Liver (tissue), 9 donors: ENCODE measurements around the gene GUCY2F. TPM values are rescaled to one million over a fixed set of nuclear protein-coding genes. Genes with fewer than 3 reads are reported as not detected.

ENCODE experiments used
- DNase-seq: peaks from one replicate; pipeline ENCODE4 v3.0.0-alpha.2; 2017; ENCODE audit warnings: low spot score
- H3K27ac ChIP-seq, 2 donors: one replicate each; pipeline ENCODE4 v1.7.0; 2013; ENCODE audit warnings: inconsistent platforms in 2 of 2, low read length in 2 of 2, control low read depth in 1 of 2, low read depth in 1 of 2, mild to moderate bottlenecking in 1 of 2
- H3K27me3 ChIP-seq, 4 donors: one replicate each; pipeline versions ENCODE4 v1.6.1 to v1.7.0; 2013; ENCODE audit warnings: low read length in 3 of 4, inconsistent platforms in 1 of 4, mild to moderate bottlenecking in 1 of 4, moderate library complexity in 1 of 4; ENCODE audit not compliant: control insufficient read depth in 4 of 4, insufficient read depth in 4 of 4
- H3K36me3 ChIP-seq, 4 donors: one replicate each; pipeline versions ENCODE4 v1.6.1 to v1.7.0; 2013; ENCODE audit warnings: low read length in 3 of 4, mild to moderate bottlenecking in 3 of 4, low read depth in 1 of 4, moderate library complexity in 1 of 4; ENCODE audit not compliant: control insufficient read depth in 4 of 4, insufficient read depth in 3 of 4
- H3K4me1 ChIP-seq, 4 donors: one replicate each; pipeline versions ENCODE4 v1.6.1 to v1.7.0; 2013; ENCODE audit warnings: low read length in 3 of 4, mild to moderate bottlenecking in 3 of 4, moderate library complexity in 1 of 4; ENCODE audit not compliant: control insufficient read depth in 4 of 4, insufficient read depth in 4 of 4
- H3K4me3 ChIP-seq, 3 donors: one replicate each; pipeline versions ENCODE4 v1.6.1 to v1.7.0; 2013; ENCODE audit warnings: low read length in 3 of 3, control low read depth in 1 of 3, low read depth in 1 of 3, mild to moderate bottlenecking in 1 of 3
- H3K9ac ChIP-seq, 2 donors: one replicate each; pipeline ENCODE4 v1.7.0; 2013; ENCODE audit warnings: low read length in 2 of 2, mild to moderate bottlenecking in 2 of 2, moderate library complexity in 2 of 2, control low read depth in 1 of 2, low read depth in 1 of 2
- H3K9me3 ChIP-seq, 4 donors: one replicate each; pipeline versions ENCODE4 v1.6.1 to v1.7.0; 2013; ENCODE audit warnings: low read length in 3 of 4; ENCODE audit not compliant: control insufficient read depth in 4 of 4
- ATF3 ChIP-seq: IDR thresholded peaks from 2 replicates; pipeline ENCODE4 v1.6.1; 2016; ENCODE audit warnings: antibody characterized with exemption
- EGR1 ChIP-seq, 2 donors: IDR thresholded peaks; 2 replicates each; pipeline ENCODE4 v1.6.1; 2016 to 2018; ENCODE audit warnings: antibody characterized with exemption in 2 of 2, low read depth in 2 of 2
- FOXA1 ChIP-seq: IDR thresholded peaks from 2 replicates; pipeline ENCODE4 v1.6.1; 2016; ENCODE audit warnings: antibody characterized with exemption
- FOXA2 ChIP-seq: IDR thresholded peaks from 2 replicates; pipeline ENCODE4 v1.6.1; 2016; ENCODE audit warnings: antibody characterized with exemption
- GABPA ChIP-seq, 2 donors: IDR thresholded peaks in 1 of 2; conservative IDR thresholded peaks in 1 of 2; 2 replicates each; pipeline ENCODE4 v1.6.1; 2016; ENCODE audit warnings: antibody characterized with exemption in 2 of 2, mild to moderate bottlenecking in 1 of 2, moderate library complexity in 1 of 2
- HNF4A ChIP-seq, 2 donors: conservative IDR thresholded peaks; 2 replicates each; pipeline ENCODE4 v1.6.1; 2016; ENCODE audit warnings: antibody characterized with exemption in 2 of 2, mild to moderate bottlenecking in 2 of 2
- HNF4G ChIP-seq: IDR thresholded peaks from 2 replicates; pipeline ENCODE4 v1.6.1; 2016; ENCODE audit warnings: antibody characterized with exemption
- JUND ChIP-seq, 2 donors: IDR thresholded peaks; 2 replicates each; pipeline ENCODE4 v1.6.1; 2016; ENCODE audit warnings: antibody characterized with exemption in 2 of 2
- NR2F2 ChIP-seq: IDR thresholded peaks from 2 replicates; pipeline ENCODE4 v1.6.1; 2016; ENCODE audit warnings: antibody characterized with exemption
- RAD21 ChIP-seq, 2 donors: IDR thresholded peaks; 2 replicates each; pipeline ENCODE4 v1.6.1; 2016; ENCODE audit warnings: antibody characterized with exemption in 2 of 2, mild to moderate bottlenecking in 2 of 2
- RXRA ChIP-seq, 2 donors: IDR thresholded peaks; 2 replicates each; pipeline ENCODE4 v1.6.1; 2017 to 2018; ENCODE audit warnings: antibody characterized with exemption in 2 of 2, mild to moderate bottlenecking in 1 of 2
- SP1 ChIP-seq: IDR thresholded peaks from 2 replicates; pipeline ENCODE4 v1.6.1; 2018; ENCODE audit warnings: antibody characterized with exemption, mild to moderate bottlenecking
- TAF1 ChIP-seq: conservative IDR thresholded peaks from 2 replicates; pipeline ENCODE4 v1.6.1; 2016; ENCODE audit warnings: antibody characterized with exemption, mild to moderate bottlenecking
- YY1 ChIP-seq: IDR thresholded peaks from 2 replicates; pipeline ENCODE4 v1.6.1; 2016; ENCODE audit warnings: antibody characterized with exemption, mild to moderate bottlenecking
- ZBTB33 ChIP-seq: IDR thresholded peaks from 2 replicates; pipeline ENCODE4 v1.6.1; 2016; ENCODE audit warnings: antibody characterized with exemption
- WGBS: extraction: QIAGEN DNeasy Blood & Tissue Kit; methylation state at CpG from one replicate; pipeline ENCODE4 v1.1.7; 2013; 5-methylcytosine and 5-hydroxymethylcytosine counted together
- polyA plus RNA-seq, 2 donors: library from polyadenylated mRNA; stranded (reverse) in 1 of 2; unstranded in 1 of 2; fragments of 200-250 nt in 1 of 2; fragments of >200 nt in 1 of 2; fragmentation: Nextera tagmentation in 1 of 2; extraction: Ambion mirVana in 1 of 2; gene quantifications; one replicate each; pipeline versions ENCODE4 v1.2.1 to v1.2.3, GENCODE V29; 2013 to 2015
- total RNA-seq, 2 donors: library from RNA; depleted of rRNA; stranded (reverse); fragments of >200 nt; gene quantifications; one replicate each; pipeline ENCODE4 v1.2.3, GENCODE V29; 2014
- TF ChIP-seq, protein P1 (sequence below): fragments of 150-350 bp; IDR thresholded peaks from 2 replicates; pipeline ENCODE4 v1.5.1; 2017; ENCODE audit warnings: improper control_type of control experiment, low read depth, low read length; ENCODE audit not compliant: missing input control
- TF ChIP-seq, protein P2 (sequence below): IDR thresholded peaks from 2 replicates; pipeline ENCODE4 v1.6.1; 2016; ENCODE audit warnings: antibody characterized with exemption, mild to moderate bottlenecking
- donor health status: healthy.
- donor health status: healthy.
- donor health status: healthy.
- donor health status: healthy.
- donor health status: healthy.

Gene GUCY2F
- total and polyA plus RNA-seq, 4 donors, result under 0.01 TPM; not detected in 2

DNA sequence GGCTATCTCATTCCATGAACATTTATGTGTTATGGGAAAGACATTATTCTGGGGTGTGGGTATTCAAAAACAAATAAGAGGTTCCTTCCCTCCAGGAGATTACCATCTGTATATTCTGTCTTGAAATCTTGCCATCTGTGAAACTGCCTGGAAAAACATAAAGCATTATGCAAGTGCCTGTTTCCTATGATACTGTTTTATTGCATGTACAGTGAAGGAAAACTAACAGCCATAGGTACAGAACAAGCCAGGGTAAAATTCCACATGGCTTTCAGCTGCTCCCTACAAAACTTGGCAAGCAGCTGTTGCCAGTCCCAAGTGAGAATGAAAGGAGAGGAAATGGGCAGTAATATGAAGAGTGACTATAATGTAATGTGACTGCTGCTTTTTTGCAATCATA, 136.0 kb downstream of the GUCY2F start:
- Histone ChIP-seq H3K36me3 (no peaks in the 10 kb centered on the region), H3K4me1 (no peaks in the 10 kb centered on the region), H3K27me3 (peaks cover 0 to 2% (median 0%) of the 10 kb centered on the region in 4 donors), H3K9ac (no peak overlapping the region), H3K4me3 (no peak overlapping the region), H3K27ac (no peak overlapping the region), H3K9me3 (no peaks in the 10 kb centered on the region)
- DNase-seq, result no peak
- no peak for TF ChIP-seq HNF4A (conservative IDR thresholded peaks at IDR 0.05)
- TF ChIP-seq ZBTB33, result no peak

DNA sequence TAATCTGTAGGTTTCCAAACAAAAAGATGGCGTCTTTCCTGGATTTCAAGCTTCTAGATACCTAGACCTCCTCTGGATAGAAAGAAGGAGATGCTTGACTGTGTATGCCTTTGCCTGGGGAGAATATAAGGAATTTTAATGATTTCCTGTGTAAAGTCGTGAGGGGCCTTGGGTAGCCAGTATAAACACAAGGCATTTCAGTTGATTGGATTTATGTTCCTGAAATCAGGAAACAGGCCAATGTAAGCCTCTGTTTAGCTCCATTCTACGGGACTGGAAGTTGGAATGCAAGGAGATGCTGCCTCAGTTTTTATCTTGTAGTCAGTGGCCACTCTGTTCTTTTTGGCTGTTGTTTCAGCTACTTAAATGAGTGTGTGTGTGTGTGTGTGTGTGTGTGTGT, 137.2 kb downstream of the GUCY2F start:
- H3K9me3 ChIP-seq, result no peaks in the 10 kb centered on the region
- no peak overlapping the region for H3K27ac ChIP-seq
- no peak for DNase-seq
- no peaks in the 10 kb centered on the region for H3K4me1 ChIP-seq
- H3K9ac ChIP-seq, result no peak overlapping the region
- TF ChIP-seq EGR1 (IDR thresholded peaks at IDR 0.05; ENCODE audit: low read depth in 2 of 2) (no peak), SP1 (no peak), ZBTB33 (no peak), FOXA1 (no peak), JUND (IDR thresholded peaks at IDR 0.05) (no peak), RAD21 (IDR thresholded peaks at IDR 0.05) (no peak), YY1 (no peak), HNF4A (conservative IDR thresholded peaks at IDR 0.05) (no peak)
- peaks cover 0 to 2% (median 0%) of the 10 kb centered on the region in 4 donors for H3K27me3 ChIP-seq
- no peaks in the 10 kb centered on the region for H3K36me3 ChIP-seq
- no peak overlapping the region for H3K4me3 ChIP-seq
- WGBS, result 61% methylated on average over 3 of the region's 3 CpGs

- H3K9ac ChIP-seq, result no peak overlapping the region
- no peak for TF ChIP-seq SP1
- no peak for TF ChIP-seq FOXA2
- TF ChIP-seq, protein P1, sequence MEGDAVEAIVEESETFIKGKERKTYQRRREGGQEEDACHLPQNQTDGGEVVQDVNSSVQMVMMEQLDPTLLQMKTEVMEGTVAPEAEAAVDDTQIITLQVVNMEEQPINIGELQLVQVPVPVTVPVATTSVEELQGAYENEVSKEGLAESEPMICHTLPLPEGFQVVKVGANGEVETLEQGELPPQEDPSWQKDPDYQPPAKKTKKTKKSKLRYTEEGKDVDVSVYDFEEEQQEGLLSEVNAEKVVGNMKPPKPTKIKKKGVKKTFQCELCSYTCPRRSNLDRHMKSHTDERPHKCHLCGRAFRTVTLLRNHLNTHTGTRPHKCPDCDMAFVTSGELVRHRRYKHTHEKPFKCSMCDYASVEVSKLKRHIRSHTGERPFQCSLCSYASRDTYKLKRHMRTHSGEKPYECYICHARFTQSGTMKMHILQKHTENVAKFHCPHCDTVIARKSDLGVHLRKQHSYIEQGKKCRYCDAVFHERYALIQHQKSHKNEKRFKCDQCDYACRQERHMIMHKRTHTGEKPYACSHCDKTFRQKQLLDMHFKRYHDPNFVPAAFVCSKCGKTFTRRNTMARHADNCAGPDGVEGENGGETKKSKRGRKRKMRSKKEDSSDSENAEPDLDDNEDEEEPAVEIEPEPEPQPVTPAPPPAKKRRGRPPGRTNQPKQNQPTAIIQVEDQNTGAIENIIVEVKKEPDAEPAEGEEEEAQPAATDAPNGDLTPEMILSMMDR, result no peak
- no peak for TF ChIP-seq HNF4G
- TF ChIP-seq NR2F2, result no peak
- TF ChIP-seq YY1, result no peak
- TF ChIP-seq TAF1, result no peak
- TF ChIP-seq ATF3, result no peak
- no peak for TF ChIP-seq FOXA1
- TF ChIP-seq GABPA (IDR thresholded peaks at IDR 0.05 in 1 of 2, conservative IDR thresholded peaks at IDR 0.05 in 1 of 2), result no peak
- TF ChIP-seq ZBTB33, result no peak
- TF ChIP-seq HNF4A (conservative IDR thresholded peaks at IDR 0.05), result no peak
- TF ChIP-seq RXRA (IDR thresholded peaks at IDR 0.05), result no peak
- TF ChIP-seq EGR1 (IDR thresholded peaks at IDR 0.05; ENCODE audit: low read depth in 2 of 2), result no peak
- TF ChIP-seq, protein P2, sequence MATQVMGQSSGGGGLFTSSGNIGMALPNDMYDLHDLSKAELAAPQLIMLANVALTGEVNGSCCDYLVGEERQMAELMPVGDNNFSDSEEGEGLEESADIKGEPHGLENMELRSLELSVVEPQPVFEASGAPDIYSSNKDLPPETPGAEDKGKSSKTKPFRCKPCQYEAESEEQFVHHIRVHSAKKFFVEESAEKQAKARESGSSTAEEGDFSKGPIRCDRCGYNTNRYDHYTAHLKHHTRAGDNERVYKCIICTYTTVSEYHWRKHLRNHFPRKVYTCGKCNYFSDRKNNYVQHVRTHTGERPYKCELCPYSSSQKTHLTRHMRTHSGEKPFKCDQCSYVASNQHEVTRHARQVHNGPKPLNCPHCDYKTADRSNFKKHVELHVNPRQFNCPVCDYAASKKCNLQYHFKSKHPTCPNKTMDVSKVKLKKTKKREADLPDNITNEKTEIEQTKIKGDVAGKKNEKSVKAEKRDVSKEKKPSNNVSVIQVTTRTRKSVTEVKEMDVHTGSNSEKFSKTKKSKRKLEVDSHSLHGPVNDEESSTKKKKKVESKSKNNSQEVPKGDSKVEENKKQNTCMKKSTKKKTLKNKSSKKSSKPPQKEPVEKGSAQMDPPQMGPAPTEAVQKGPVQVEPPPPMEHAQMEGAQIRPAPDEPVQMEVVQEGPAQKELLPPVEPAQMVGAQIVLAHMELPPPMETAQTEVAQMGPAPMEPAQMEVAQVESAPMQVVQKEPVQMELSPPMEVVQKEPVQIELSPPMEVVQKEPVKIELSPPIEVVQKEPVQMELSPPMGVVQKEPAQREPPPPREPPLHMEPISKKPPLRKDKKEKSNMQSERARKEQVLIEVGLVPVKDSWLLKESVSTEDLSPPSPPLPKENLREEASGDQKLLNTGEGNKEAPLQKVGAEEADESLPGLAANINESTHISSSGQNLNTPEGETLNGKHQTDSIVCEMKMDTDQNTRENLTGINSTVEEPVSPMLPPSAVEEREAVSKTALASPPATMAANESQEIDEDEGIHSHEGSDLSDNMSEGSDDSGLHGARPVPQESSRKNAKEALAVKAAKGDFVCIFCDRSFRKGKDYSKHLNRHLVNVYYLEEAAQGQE, result no peak
Observed at GRCh38 chrX:109344101-109344500, 137.8 kb downstream of the GUCY2F start.

More at GRCh38 chrX:109344101-109344500, 137.8 kb downstream of the GUCY2F start:
- DNase-seq, result no peak
- Histone ChIP-seq H3K4me3 (no peak overlapping the region), H3K9me3 (no peaks in the 10 kb centered on the region), H3K36me3 (no peaks in the 10 kb centered on the region), H3K4me1 (no peaks in the 10 kb centered on the region), H3K27ac (no peak overlapping the region), H3K27me3 (peaks cover 0 to 2% (median 0%) of the 10 kb centered on the region in 4 donors)
- 73% methylated on average over 1 of the region's 1 CpG for WGBS
